RWPE2 (cell line): ENCODE results near the gene WDR41.

Source experiments
- ATAC-seq: fragments of 200-7000 bp; cut with Tn5 transposase; 3 replicates; pipeline ENCODE4 v1.9.1; 2021; ENCODE audit warnings: low read depth
- DNase-seq: peaks from one replicate; pipeline ENCODE4 v3.0.0-alpha.2; 2020; ENCODE audit warnings: low spot score
- H3K27ac ChIP-seq: fragments of 450-650 bp; 2 replicates; pipeline ENCODE4 v1.5.1; 2017; ENCODE audit warnings: mild to moderate bottlenecking; ENCODE audit not compliant: poor library complexity, severe bottlenecking
- H3K27me3 ChIP-seq: fragments of 250-450 bp; sonication (Bioruptor Pico); 2 replicates; pipeline ENCODE4 v1.5.1; 2021; ENCODE audit warnings: mild to moderate bottlenecking, moderate library complexity; ENCODE audit not compliant: insufficient read depth, poor library complexity, severe bottlenecking
- H3K36me3 ChIP-seq: fragments of 250-450 bp; sonication (Bioruptor Pico); 2 replicates; pipeline ENCODE4 v1.5.1; 2020; ENCODE audit warnings: low read depth, mild to moderate bottlenecking, moderate library complexity
- H3K4me1 ChIP-seq: fragments of 250-450 bp; sonication (Bioruptor Pico); 2 replicates; pipeline ENCODE4 v1.5.1; 2021; ENCODE audit warnings: mild to moderate bottlenecking, moderate library complexity; ENCODE audit not compliant: insufficient read depth, poor library complexity, severe bottlenecking
- H3K4me3 ChIP-seq: fragments of 250-450 bp; sonication (Bioruptor Pico); 2 replicates; pipeline ENCODE4 v1.5.1; 2021; ENCODE audit warnings: mild to moderate bottlenecking, moderate library complexity; ENCODE audit not compliant: severe bottlenecking
- H3K9me3 ChIP-seq: fragments of 250-450 bp; sonication (Bioruptor Pico); 2 replicates; pipeline ENCODE4 v1.5.1; 2021; ENCODE audit warnings: mild to moderate bottlenecking, moderate library complexity; ENCODE audit not compliant: severe bottlenecking
- TF ChIP-seq, protein P1 (sequence below): fragments of 450-650 bp; IDR thresholded peaks from one replicate; pipeline ENCODE4 v1.5.1; 2017; ENCODE audit warnings: mild to moderate bottlenecking, moderate library complexity; ENCODE audit not compliant: poor library complexity, severe bottlenecking

WDR41 gene

DNA sequence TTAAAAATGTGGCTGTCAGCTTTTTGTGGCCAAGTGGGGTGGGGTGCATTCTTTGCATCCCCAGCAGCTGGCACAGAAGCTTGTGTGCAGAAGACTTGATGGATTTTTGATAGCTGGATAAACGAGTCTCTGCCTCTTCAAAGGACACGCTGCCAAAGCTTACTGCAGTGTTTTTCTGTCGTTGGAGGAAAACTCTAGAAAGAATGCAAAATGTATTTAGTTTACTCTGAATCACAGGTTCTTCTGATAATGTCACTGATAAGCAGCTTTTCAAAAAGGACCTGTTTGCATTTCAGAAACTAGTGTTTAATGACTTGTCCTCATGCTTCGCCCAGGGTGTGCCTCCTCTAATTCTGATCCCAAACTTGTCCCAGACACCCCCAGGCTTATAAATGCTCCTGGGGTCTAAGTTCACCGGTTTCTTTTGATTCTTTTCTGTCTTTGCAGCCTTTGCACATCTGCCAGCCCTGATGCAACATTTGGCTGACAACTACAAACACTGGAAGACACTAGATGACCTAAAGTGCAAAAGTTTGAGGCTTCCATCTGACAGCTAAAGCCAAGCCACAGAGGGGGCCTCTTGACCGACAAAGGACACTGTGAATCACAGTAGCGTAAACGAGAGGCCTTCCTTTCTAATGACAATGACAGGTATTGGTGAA lies 66.0 kb downstream of the WDR41 start:
- H3K4me1 ChIP-seq = no peaks in the 10 kb centered on the region
- no peaks in the 10 kb centered on the region for H3K9me3 ChIP-seq
- DNase-seq (no peak), ATAC-seq (no peak)
- TF ChIP-seq, protein P1, sequence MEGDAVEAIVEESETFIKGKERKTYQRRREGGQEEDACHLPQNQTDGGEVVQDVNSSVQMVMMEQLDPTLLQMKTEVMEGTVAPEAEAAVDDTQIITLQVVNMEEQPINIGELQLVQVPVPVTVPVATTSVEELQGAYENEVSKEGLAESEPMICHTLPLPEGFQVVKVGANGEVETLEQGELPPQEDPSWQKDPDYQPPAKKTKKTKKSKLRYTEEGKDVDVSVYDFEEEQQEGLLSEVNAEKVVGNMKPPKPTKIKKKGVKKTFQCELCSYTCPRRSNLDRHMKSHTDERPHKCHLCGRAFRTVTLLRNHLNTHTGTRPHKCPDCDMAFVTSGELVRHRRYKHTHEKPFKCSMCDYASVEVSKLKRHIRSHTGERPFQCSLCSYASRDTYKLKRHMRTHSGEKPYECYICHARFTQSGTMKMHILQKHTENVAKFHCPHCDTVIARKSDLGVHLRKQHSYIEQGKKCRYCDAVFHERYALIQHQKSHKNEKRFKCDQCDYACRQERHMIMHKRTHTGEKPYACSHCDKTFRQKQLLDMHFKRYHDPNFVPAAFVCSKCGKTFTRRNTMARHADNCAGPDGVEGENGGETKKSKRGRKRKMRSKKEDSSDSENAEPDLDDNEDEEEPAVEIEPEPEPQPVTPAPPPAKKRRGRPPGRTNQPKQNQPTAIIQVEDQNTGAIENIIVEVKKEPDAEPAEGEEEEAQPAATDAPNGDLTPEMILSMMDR = no peak
- H3K4me3 ChIP-seq = no peak overlapping the region
- peaks cover 30% of the 10 kb centered on the region for H3K36me3 ChIP-seq
- no peaks in the 10 kb centered on the region for H3K27me3 ChIP-seq
- no peak overlapping the region for H3K27ac ChIP-seq

DNA sequence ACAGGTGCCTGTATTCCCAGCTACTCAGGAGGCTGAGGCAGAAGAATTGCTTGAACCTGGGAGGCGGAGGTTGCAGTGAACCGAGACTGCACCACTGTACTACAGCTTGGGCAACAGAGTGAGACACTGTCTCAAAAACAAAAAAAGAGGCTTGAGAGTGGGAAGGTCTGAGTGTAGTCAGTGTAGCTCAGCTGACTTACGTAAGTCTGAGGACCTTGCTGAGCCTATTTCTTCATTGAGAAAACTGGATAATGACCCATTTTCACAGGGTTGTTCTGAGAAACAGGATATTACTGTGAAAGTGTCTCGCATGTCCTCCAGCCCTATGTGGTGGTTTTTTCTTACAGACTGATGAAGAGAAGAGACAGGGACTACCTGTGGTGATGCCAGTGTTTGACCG lies 66.7 kb downstream of the WDR41 start:
- Histone ChIP-seq H3K36me3 (peaks cover 23% of the 10 kb centered on the region), H3K27me3 (no peaks in the 10 kb centered on the region), H3K9me3 (no peaks in the 10 kb centered on the region), H3K27ac (no peak overlapping the region), H3K4me3 (no peak overlapping the region), H3K4me1 (no peaks in the 10 kb centered on the region)
- TF ChIP-seq, protein P1 = no peak
- no peak for DNase-seq
- ATAC-seq = no peak

DNA sequence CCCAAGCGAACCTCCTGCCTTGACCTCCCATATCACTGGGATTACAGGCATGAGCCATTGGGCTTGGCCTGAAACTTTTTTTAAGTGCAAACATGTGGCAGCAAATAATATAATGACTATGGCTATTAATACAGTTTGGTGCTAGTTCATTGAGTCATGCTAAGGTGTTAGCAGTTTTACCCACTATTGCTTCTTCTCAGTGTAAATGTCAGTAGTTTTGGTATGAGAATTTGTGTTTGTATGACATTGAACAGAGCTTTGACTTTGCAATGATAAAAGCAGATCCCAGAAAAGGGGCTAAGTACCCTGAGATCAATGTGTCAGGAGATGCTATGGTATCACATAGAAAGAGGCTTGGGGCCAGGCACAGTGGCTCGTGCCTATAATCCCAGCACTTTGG lies 67.2 kb downstream of the WDR41 start:
- TF ChIP-seq, protein P1 = no peak

DNA sequence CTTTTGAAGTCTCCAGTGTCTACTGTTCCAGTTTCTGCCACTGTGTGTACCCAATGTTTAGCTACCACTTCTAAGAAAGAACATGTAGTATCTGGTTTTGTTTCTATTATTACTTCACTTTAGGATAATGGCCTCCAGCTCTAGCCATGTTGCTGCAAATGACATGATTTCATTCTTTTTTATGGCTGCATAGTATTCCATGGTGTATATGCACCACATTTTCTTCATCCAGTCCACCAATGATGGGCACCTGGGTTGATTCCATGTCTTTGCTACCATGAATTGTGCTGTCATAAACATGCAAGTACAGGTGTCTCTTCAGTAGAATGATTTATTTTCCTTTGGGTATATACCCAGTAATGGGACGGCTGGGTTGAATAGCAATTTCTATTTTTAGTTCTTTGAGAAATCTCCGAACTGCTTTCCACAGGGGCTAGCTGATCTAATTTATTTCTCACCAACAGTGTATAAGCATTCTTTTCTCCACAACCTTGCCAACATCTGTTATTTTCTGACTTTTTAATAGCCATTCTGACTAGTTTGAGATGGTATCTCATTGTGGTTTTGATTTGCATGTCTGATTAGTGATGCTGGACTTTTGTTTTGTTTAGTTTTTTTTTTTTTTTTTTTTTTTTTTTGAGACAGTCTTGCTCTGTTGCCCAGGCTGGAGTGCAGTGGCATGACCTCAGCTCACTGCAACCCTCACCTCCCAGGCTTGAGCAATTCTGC lies 68.9 kb downstream of the WDR41 start:
- Histone ChIP-seq H3K36me3 (peaks cover 18% of the 10 kb centered on the region), H3K9me3 (no peaks in the 10 kb centered on the region), H3K4me3 (no peak overlapping the region), H3K27me3 (no peaks in the 10 kb centered on the region), H3K27ac (no peak overlapping the region), H3K4me1 (peaks cover 6% of the 10 kb centered on the region)
- ATAC-seq = no peak
- TF ChIP-seq, protein P1 = no peak
- DNase-seq = no peak

More for the DNA sequence above, 67.2 kb downstream of the WDR41 start:
- no peak overlapping the region for H3K27ac ChIP-seq
- no peaks in the 10 kb centered on the region for H3K27me3 ChIP-seq
- DNase-seq = no peak
- no peaks in the 10 kb centered on the region for H3K9me3 ChIP-seq
- no peak overlapping the region for H3K4me3 ChIP-seq
- ATAC-seq = no peak
- H3K36me3 ChIP-seq = peaks cover 21% of the 10 kb centered on the region
- H3K4me1 ChIP-seq = no peaks in the 10 kb centered on the region

DNA sequence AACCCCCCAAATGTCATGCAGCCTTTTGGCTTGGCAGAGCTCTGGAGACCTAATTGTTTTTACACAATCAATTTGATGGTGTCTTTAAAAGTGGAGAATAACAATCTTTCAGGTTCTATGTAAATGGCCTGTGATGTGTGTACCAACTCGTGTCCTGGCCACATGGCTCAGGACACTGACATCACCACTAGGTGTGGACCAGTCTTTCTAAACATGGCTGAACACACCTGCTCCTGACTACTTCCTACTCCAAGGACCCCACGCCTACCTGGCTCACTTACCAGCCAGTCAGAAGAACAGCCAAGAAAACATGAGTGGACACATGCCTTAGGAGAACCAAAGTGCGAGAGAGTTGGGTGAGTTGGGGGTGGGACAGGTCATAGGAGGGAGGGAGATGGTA lies 71.2 kb downstream of the WDR41 start:
- DNase-seq (no peak), ATAC-seq (no peak)
- Histone ChIP-seq H3K4me1 (peaks cover 8% of the 10 kb centered on the region), H3K27me3 (no peaks in the 10 kb centered on the region), H3K27ac (no peak overlapping the region), H3K9me3 (no peaks in the 10 kb centered on the region), H3K4me3 (no peak overlapping the region), H3K36me3 (peaks cover 2% of the 10 kb centered on the region; the same call in 1 of the 2 replicates)
- TF ChIP-seq, protein P1 = no peak
